HTR-8/SVneo (cell line): Measurements from ENCODE around the gene HOXB6.

Experiments
- DNase-seq: peaks from one replicate; pipeline ENCODE4 v3.0.0; 2011; ENCODE audit warnings: low spot score, mixed read lengths; ENCODE audit not compliant: insufficient read length
- FAIRE-seq: peaks from 2 replicates; lab custom pipeline; 2011; peaks lifted over from hg19 to GRCh38; lab: Jason Lieb, UNC

The HOXB6 gene

DNA sequence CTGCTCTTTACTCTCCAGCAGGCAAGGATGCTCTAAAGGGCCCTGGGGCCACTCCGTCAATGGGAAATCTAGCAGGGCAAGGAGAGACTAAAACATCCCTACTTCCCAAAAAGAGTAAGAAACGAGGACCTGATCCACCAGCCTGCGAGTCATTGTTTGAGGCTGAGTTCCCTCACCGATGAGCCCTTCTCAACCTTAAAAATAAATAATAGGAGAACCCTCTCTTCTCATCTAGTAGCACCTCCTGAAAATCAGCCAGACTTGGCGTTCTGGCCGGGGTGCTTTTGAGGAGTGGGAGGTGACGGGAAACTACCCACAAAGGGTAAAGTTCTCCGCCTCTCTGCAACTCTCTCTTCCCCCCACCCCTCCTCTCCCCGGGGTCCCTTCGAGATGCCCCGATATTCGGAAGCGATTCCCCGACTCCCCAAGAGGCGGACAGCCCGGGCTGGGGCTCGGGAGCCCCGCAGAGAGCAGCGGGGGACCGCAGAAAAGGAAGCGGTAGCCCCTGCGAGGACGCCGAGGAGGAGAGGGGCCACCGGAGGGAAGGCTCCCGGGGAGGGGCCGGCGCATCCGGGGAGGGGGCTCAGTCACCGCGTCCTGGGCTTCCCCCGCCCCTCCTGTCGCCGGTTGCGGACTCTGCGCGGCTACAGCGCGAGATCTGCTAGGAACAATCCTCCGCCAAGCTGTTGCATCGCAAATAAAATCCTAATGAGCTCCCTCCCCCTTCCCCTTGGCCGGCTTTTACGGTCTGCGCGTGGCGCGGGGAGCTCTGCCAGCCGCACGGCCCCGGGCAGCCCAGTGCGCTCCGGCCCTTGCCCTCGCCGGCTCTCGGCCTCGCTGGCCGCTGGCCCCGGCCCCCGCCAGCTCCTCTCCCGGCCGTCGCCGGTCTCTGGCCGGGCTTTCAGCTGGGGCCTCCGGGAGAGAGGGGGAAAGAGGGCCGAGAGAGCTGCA lies 20.0 kb upstream of the HOXB6 start:
- FAIRE-seq, result peak; percentile 93
- DNase-seq, result peak; percentile 53

DNA sequence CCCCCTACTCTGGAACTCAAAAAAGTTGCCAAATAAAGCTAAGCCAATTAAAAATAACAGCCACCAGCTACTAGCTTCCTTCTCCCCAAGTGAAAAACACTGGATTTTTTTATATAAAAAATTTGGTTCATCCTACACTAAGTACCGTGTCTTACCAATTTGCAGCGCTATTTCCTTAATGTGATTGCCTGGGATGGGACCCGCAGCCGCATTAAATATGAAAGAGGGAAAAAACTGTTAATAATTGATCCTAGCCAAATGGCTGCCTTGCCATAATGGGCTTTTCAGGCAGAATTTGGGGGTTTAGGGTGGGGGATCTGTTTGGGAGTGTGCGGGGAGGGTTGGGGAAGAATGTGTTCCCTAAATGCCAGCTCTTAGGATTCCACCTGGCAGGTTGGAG lies 19.3 kb upstream of the HOXB6 start:
- DNase-seq, result no peak
- FAIRE-seq, result no peak

DNA sequence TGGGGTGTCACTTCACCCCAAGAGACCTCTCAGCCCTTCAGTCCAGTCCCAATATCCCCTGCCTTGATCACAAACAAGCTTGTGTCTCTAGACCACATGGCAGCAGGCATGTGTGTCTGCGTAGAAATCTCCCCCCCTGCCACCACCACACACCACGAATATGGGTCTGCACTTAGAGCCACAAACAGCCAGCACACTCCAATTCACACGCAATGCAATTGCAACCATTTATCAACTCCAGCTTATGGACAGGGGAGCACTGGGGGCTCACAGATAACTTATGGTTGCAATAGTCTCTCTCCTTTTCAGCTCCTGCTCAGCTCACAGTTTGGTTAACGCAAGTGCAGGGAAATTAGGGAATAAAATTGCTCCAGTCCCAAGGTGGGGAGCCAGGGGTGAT lies 18.8 kb upstream of the HOXB6 start:
- peak; percentile 80 for FAIRE-seq
- no peak for DNase-seq

DNA sequence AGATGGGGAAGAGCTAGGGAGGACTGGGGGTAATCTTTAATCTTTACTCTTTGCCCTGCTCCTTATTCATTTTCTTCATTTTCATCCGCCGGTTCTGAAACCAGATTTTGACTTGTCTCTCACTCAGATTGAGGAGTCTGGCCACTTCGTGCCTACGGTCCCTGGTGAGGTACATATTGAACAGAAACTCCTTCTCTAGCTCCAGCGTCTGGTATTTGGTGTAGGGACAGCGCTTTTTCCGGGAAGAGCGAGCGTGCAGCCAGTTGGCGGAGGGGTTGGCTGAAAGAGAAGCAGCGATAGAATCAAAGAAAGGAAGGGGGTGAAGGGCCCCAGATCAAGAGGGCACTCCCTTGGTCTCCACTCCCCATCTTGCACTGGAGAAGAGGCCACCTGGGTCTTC lies 18.1 kb upstream of the HOXB6 start:
- FAIRE-seq (no peak), DNase-seq (no peak)

DNA sequence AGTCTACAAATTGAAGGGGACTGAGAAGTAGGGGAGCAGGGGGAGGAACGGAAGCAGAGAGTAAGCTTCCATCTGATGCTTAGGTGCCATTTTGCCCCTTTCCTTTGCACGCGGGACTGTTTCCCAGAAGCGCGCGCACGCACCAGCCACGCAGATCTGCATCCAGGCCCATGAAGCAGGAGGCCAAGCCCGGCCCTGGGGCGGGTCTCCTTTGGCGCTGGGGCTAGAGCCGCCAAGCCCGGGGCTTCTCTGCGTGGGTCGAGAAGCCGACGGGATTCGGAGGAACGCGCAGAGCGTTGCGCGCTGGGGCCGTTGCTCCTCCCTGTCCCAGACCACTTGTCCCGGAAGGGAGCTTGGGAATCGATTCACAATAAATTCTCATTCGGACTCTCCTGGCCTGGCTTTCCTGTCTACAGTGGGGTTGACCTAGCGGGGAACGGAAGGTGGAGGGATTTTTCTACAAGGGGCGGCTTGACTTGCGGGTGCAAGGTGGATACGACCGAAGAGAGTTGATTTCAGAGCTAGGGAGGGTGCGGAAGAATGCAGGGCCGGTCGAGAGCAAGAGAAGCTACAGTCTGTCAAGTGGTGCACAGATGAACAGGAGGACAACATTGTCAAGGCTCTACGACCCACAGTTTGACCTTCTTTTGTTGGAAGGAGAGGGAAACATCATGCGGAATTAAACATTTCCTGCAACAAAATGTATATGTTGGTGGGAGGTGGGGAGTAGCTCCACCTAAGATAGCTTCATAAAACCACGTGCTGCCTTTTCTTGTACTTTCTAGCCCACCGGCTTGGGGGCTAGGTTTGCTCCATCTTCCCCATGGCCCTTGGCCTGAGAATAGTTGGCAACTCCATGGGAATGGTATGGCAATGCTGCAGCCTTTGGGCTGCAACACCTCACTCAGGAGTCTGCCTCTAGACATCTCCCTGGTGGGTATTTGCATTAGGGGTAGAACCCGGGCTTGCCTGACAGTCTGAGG lies 16.9 kb upstream of the HOXB6 start:
- FAIRE-seq (peak; percentile 55), DNase-seq (no peak)

GRCh38 chr17:48620461-48621139 lies 15.8 kb upstream of the HOXB6 start:
- FAIRE-seq, result no peak
- DNase-seq, result no peak

GRCh38 chr17:48619826-48620449 lies 15.2 kb upstream of the HOXB6 start:
- FAIRE-seq (no peak), DNase-seq (no peak)

GRCh38 chr17:48618256-48618896 lies 13.6 kb upstream of the HOXB6 start:
- FAIRE-seq (peak; percentile 86), DNase-seq (peak; percentile 96)

GRCh38 chr17:48617471-48618255 lies 12.9 kb upstream of the HOXB6 start:
- FAIRE-seq, result no peak
- DNase-seq, result no peak

- DNase-seq (no peak), FAIRE-seq (peak; percentile 71)
These were observed 12.1 kb upstream of the HOXB6 start for GRCh38 chr17:48616717-48617470.

- no peak for DNase-seq
- FAIRE-seq, result no peak
These were observed 11.4 kb upstream of the HOXB6 start for GRCh38 chr17:48615963-48616716.

- no peak for DNase-seq
These were observed 10.5 kb upstream of the HOXB6 start, which contains the start of gene HOXB8 for GRCh38 chr17:48615047-48615962. TSS of gene HOXB8 (minus strand) at chr17:48615292. CDS start at chr17:48614704, 588 bp downstream.

DNA sequence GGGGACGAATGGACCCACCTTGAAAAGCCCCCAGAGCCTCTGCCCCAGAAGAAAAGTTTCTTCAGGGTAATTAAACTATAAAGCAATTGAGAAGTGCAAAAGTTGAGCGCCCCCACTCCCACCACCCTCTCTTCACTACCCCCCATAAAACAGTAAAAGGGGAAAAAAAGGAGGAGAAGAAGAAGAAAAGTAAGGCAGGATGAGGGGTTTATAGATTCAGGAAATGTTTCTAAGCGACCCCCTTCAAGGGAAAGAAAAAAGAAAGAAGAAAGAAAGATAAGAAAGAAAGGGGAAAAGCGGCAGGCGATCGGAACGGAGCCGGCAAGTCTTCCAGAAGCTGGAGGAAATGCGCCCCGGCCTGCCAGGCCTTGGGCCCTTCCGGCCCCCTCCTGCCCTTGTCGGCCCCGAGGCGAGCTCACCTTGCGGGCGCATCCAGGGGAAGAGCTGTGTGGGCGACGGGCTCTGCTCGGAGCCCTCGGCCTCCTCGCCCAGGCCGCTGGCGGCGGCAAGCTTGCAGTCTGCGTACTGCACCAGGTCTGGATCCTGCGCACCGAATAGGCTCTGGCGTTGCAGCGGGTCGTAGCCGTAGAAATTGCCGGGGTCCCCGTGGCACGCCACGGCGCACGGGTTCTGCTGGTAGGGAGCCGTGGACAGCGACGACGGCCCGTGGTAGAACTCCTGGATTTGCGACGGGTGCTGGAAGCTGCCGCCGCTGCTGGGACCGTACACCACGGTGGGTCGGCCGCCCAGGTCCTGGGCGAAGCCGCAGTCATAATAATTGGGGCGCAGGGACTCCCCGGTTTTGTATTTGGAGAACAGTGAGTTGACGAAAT lies 9.3 kb upstream of the HOXB6 start:
- DNase-seq (no peak), FAIRE-seq (no peak)

More at GRCh38 chr17:48615047-48615962, 10.5 kb upstream of the HOXB6 start, which contains the start of gene HOXB8:
- no peak for FAIRE-seq

DNA sequence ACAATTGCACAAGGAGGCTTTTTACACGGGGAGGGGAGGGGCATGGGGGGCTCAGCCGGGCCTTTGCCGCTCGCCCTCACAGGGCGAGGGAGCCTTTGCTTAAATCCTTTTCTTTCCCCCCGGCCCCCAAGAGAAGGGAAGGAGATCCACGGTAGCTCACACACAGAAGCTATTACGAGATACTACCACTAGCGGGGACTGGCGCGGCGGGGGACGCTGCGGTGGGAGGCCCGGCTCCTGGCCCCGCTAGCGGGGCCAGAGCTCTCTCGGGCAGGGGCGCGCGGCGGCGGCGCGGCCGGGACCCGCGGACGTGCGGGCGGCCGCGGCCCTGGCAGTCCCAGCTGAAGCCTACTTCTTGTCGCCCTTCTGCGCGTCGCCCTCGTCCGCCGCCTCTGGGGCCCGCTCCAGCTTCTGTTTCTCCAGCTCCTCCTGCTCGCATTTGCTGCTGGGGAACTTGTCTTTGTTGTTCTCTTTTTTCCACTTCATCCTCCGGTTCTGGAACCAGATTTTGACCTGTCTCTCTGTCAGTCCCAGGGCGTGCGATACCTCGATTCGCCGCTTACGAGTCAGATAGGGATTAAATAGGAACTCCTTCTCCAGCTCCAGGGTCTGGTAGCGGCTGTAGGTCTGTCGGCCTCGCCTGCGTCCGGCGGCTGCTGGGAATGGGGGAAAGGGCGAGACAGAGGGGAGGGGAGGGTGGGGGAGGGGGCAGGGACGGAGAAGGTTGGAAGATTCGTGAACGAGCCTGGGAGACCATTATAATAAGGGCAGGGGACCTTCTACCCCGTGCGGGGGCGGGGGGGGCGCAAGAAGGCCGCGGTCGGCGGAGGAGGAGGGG lies 8.3 kb upstream of the HOXB6 start:
- DNase-seq (peak; percentile 79), FAIRE-seq (peak; percentile 86)
